Aorta (tissue), 5 donors: Measurements from ENCODE around the gene LPP. TPM values are rescaled to one million over a fixed set of nuclear protein-coding genes. Genes with fewer than 3 reads are reported as not detected.
"Not testable (repeated sequence)": the region's sequence is repeated elsewhere in the genome, so short reads cannot be mapped to it uniquely, and the experiment has no call there.

Experiments
- ATAC-seq: fragments of 200-7000 bp; cut with Tn5 transposase; one replicate; pipeline ENCODE4 v1.9.1; 2022; ENCODE audit warnings: moderate library complexity; ENCODE audit not compliant: low FRiP score
- DNase-seq, 2 donors: peaks; one replicate each; pipeline ENCODE4 v3.0.0-alpha.2; 2020
- H3K27ac ChIP-seq, 2 donors: one replicate each; pipeline ENCODE4 v1.5.1; 2013; ENCODE audit warnings: low read length in 2 of 2, mild to moderate bottlenecking in 2 of 2, moderate library complexity in 2 of 2, control low read depth in 1 of 2, inconsistent platforms in 1 of 2, low read depth in 1 of 2
- H3K27me3 ChIP-seq, 2 donors: one replicate each; pipeline ENCODE4 v1.6.1; 2013; ENCODE audit warnings: control low read depth in 1 of 2, low read length in 1 of 2, mild to moderate bottlenecking in 1 of 2, moderate library complexity in 1 of 2; ENCODE audit not compliant: insufficient read depth in 2 of 2, control insufficient read depth in 1 of 2
- H3K36me3 ChIP-seq, 2 donors: one replicate each; pipeline ENCODE4 v1.6.1; 2013; ENCODE audit warnings: control low read depth in 1 of 2, low read length in 1 of 2, mild to moderate bottlenecking in 1 of 2; ENCODE audit not compliant: insufficient read depth in 2 of 2, control insufficient read depth in 1 of 2
- H3K4me1 ChIP-seq, 2 donors: one replicate each; pipeline ENCODE4 v1.6.1; 2013; ENCODE audit warnings: low read length in 2 of 2, control low read depth in 1 of 2, mild to moderate bottlenecking in 1 of 2, moderate library complexity in 1 of 2; ENCODE audit not compliant: insufficient read depth in 2 of 2, control insufficient read depth in 1 of 2
- H3K4me3 ChIP-seq, 2 donors: one replicate each; pipeline ENCODE4 v1.5.1; 2013; ENCODE audit warnings: low read length in 2 of 2, control low read depth in 1 of 2, mild to moderate bottlenecking in 1 of 2
- H3K9me3 ChIP-seq: one replicate; pipeline ENCODE4 v1.6.1; 2013; ENCODE audit warnings: mild to moderate bottlenecking, low read length; ENCODE audit not compliant: control insufficient read depth
- WGBS, 2 donors: extraction: QIAGEN DNeasy Blood & Tissue Kit; methylation state at CpG; one replicate each; pipeline ENCODE4 v1.1.7; 2013; 5-methylcytosine and 5-hydroxymethylcytosine counted together
- intact Hi-C, 2 donors: fragments of 100-400 bp; cut with DNase I; formaldehyde crosslinking; loops; one replicate each; pipeline versions ENCODE4 v1.14.2 to v1.15.0; 2022
- polyA plus RNA-seq, 2 donors: library from polyadenylated mRNA; stranded (reverse); fragments of 200-250 nt; gene quantifications; one replicate each; pipeline ENCODE4 v1.2.3, GENCODE V29; 2013
- total RNA-seq, 2 donors: library from RNA; stranded (reverse); fragmentation: NEBNext Ultra II Directional; extraction: Animal tissue kit (Norgen Biotek cat#: 25700); gene quantifications; one replicate each; pipeline ENCODE4 v1.2.1, GENCODE V29; 2021
- donor health status: healthy with polysubstance abuse.
- donor health status: Bipolar disorder and iron deficiency.
- donor health status: DM: no; HTN: no; CAD: no.
- donor health status: DM: no; HTN: no; CAD: no.
- donor health status: DM: yes; HTN: yes; CAD: no.

Gene LPP
- total and polyA plus RNA-seq, 4 donors = 37.7 to 2,536 (median 527) TPM

DNA sequence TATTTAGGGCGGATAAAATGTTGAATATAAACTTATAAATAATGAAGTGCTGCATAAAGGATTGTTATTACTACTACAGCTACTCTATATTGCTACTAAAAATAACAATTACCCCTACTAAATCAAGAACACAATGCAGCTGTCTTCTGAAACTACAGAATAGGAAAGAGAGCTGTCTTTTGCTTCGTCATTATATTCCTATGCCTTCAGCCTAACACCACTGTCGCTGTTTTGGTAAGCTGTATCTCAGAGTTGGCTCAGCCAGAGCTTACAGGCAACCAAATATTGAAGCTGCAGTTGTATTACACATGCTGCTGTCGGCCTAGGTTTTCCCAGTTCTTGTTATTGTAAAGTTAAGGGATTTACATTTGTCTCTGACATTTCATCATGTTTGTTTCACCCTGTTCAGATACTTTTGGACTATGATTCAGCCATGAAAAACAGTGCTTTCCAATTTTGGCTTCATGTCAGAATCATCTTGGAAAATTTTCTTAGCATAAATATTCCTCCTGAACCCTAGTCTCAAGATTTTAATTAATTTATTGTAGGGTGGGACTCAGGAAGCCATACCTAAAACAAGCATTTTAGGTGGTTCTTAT is 31.3 kb upstream of the LPP start:
- Histone ChIP-seq H3K9me3 (no peaks in the 10 kb centered on the region), H3K4me1 (peaks cover 0 to 2% of the 10 kb centered on the region in 2 donors), H3K27ac (no peak overlapping the region), H3K27me3 (no peaks in the 10 kb centered on the region), H3K4me3 (no peak overlapping the region), H3K36me3 (no peaks in the 10 kb centered on the region)
- DNase-seq = no peak
- intact Hi-C loops = no loop called here
- WGBS, 2 donors = 81 to 84% methylated on average over 4 of the region's 4 CpGs
- ATAC-seq = no peak

DNA sequence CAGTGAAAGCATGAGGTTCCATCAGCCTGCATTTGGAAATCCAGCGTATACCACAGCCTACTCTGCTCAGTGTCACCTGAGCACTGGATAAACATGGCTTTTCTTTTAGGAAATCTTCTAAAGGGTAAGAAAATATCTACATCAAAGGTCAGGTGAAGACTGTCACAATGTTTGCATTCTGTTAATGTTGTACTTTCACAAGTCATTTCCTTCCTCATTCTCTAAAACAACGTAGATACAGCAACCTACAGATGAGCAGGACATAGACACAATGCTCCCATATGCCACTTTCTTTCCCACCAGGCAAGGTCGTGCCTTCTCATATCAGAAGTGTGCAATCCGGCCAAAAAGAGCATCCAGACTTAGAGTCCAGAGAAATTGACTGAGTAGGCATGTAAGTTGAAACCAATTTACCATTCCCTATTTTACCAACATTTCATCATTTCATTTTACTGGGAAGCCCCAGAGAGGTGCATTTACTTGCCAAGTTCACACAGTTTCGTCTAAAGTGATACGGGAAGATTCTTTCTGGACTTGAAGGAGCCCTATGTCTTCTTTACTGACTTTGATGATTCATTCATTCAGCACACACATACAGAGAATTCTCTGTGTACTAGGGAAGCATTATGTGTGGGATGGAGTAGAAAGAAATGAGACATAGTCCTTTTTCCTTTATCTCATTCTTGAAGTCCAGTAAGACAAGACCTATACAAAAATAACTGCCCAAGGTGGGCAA is 30.6 kb upstream of the LPP start:
- Histone ChIP-seq H3K9me3 (no peaks in the 10 kb centered on the region), H3K4me3 (no peak overlapping the region), H3K36me3 (no peaks in the 10 kb centered on the region), H3K27ac (no peak overlapping the region), H3K27me3 (no peaks in the 10 kb centered on the region), H3K4me1 (peaks cover 2 to 3% of the 10 kb centered on the region in 2 donors)
- ATAC-seq = no peak
- WGBS, 2 donors = 93% methylated on average over 6 of the region's 6 CpGs
- intact Hi-C loops = no loop called here
- DNase-seq = no peak

DNA sequence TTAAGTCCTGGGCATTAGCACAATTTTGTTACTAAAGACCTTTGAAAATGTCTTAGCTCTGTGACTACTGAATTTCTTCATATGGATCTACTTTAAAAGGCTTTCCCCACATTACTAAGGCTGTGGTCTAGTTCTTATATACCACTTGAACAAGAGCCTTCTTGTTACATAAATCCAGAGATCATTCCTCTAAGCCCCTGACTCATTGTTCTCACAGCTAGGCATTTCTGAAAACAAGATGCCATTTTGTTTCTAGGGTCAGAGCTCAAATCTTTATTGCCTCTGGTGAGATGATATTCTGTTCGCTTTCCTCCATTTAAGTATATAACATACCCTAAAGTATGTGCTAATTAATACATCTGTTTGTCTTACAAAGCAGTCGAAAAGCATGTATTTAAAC is 29.8 kb upstream of the LPP start:
- Histone ChIP-seq H3K36me3 (no peaks in the 10 kb centered on the region), H3K4me3 (no peak overlapping the region), H3K27me3 (no peaks in the 10 kb centered on the region), H3K27ac (no peak overlapping the region), H3K4me1 (peaks cover 2 to 3% of the 10 kb centered on the region in 2 donors), H3K9me3 (no peaks in the 10 kb centered on the region)
- DNase-seq (no peak), ATAC-seq (no peak)
- 90 to 96% methylated on average over 2 of the region's 2 CpGs for WGBS, 2 donors
- intact Hi-C loops = no loop called here

DNA sequence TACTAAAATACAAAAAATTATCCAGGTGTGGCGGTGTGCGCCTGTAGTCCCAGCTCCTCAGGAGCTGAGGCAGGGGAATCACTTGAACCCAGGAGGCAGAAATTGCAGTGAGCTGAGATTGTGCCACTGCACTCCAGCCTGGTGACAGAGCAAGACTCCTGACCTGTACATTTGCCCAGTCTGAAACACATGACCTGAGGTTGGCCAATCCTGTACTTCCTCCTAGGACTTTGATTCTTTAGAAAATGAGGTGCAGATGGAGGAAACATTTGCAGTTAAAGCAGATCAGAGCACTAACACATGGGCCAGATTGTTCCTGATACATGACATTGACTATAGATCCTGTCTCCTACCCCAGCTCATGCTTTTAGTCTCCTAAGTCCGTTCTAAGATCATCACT is 28.9 kb upstream of the LPP start:
- H3K9me3 ChIP-seq = no peaks in the 10 kb centered on the region
- peaks cover 3% of the 10 kb centered on the region in 2 donors for H3K4me1 ChIP-seq
- no peak overlapping the region for H3K27ac ChIP-seq
- intact Hi-C loops = loop anchor here in 1 of 2 donors (5.0 kb wide), 1 partner anchor 63 kb away; no protein-coding TSS in a partner anchor
- WGBS, 2 donors = 97 to 98% methylated on average over 3 of the region's 3 CpGs
- H3K36me3 ChIP-seq = no peaks in the 10 kb centered on the region
- ATAC-seq (no peak), DNase-seq (no peak)
- no peak overlapping the region for H3K4me3 ChIP-seq
- H3K27me3 ChIP-seq = no peaks in the 10 kb centered on the region

DNA sequence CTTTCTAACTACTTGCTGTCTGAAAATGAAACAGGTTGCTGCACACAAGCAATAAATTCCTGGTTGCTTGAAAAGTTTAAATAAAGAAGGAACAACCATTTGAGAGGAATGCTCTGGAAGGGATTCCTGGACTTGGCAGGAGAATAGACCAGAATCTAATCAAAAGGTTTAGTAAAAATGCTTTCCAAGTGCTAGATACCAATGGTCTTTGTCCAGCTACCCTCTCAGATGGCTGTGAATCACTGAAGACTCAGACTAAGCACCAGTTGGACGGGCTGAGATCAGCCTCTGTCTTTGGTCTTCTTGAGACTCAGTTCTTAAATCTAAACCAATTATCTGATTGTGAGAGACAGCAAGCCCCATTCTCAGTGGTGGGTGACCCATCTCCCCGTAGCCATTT is 27.7 kb upstream of the LPP start:
- WGBS, 2 donors = 86 to 88% methylated on average over 2 of the region's 2 CpGs
- H3K4me1 ChIP-seq = peaks cover 3% of the 10 kb centered on the region in 2 donors
- H3K4me3 ChIP-seq = no peak overlapping the region
- intact Hi-C loops = loop anchor here in 1 of 2 donors (5.0 kb wide), 1 partner anchor 64 kb away; no protein-coding TSS in a partner anchor
- H3K36me3 ChIP-seq = no peaks in the 10 kb centered on the region
- H3K9me3 ChIP-seq = no peaks in the 10 kb centered on the region
- H3K27me3 ChIP-seq = no peaks in the 10 kb centered on the region
- H3K27ac ChIP-seq = peak overlapping the region; percentile 23 to 88
- ATAC-seq = no peak
- no peak for DNase-seq

DNA sequence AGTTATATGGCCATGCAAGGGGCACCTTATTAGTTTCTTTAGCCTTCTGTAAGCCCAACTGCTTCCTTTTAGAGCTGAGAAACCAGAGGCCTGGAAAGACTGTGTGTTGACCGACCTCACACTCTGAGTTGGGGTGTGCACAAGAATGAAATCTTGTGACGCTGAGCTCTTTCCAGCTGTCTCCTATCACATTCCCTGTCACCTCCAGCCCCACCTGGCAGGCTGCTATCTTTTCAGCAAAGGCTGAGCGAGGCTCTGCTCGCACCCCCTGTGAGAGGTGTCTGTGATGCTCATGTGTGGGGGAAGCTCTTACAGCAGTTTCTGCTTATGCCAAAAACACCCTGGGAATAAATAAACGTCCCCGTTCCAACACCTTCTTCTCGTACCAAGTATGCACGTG is 27.0 kb upstream of the LPP start:
- no peak overlapping the region for H3K4me3 ChIP-seq
- no peaks in the 10 kb centered on the region for H3K36me3 ChIP-seq
- peaks cover 3% of the 10 kb centered on the region in 2 donors for H3K4me1 ChIP-seq
- ATAC-seq (no peak), DNase-seq (no peak)
- H3K27ac ChIP-seq = peak overlapping the region; percentile 15 to 69
- H3K9me3 ChIP-seq = no peaks in the 10 kb centered on the region
- intact Hi-C loops = loop anchor here in 1 of 2 donors (5.0 kb wide), 1 partner anchor 65 kb away; no protein-coding TSS in a partner anchor
- 16 to 27% methylated on average over 8 of the region's 8 CpGs for WGBS, 2 donors
- no peaks in the 10 kb centered on the region for H3K27me3 ChIP-seq

DNA sequence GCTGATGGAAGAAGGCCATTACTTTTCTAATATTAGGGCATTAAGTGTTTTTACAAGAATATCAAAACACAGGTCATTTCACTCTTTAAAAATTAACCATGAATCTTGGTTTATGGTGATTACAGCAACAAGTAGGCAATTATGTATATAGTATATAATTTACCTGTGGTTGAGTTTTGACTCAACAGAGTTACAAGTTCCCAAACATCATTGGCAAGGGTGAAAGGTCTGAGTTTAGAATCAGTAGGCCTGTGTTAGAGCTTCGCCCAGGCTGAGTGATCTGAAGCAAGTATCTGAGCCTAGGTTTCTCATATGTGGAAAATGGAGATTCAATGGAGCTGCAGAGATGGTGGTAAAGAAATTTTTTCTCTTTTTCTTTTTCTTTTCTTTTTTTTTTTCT is 25.1 kb upstream of the LPP start:
- H3K4me1 ChIP-seq = peaks cover 3% of the 10 kb centered on the region in 2 donors
- no peaks in the 10 kb centered on the region for H3K9me3 ChIP-seq
- H3K36me3 ChIP-seq = no peaks in the 10 kb centered on the region
- no peak for ATAC-seq
- H3K4me3 ChIP-seq = no peak overlapping the region
- H3K27ac ChIP-seq = no peak overlapping the region
- WGBS, 2 donors = 82 to 89% methylated on average over 1 of the region's 1 CpG
- H3K27me3 ChIP-seq = no peaks in the 10 kb centered on the region
- intact Hi-C loops = loop anchor here in 1 of 2 donors (5.0 kb wide), 1 partner anchor 67 kb away; no protein-coding TSS in a partner anchor
- no peak for DNase-seq

DNA sequence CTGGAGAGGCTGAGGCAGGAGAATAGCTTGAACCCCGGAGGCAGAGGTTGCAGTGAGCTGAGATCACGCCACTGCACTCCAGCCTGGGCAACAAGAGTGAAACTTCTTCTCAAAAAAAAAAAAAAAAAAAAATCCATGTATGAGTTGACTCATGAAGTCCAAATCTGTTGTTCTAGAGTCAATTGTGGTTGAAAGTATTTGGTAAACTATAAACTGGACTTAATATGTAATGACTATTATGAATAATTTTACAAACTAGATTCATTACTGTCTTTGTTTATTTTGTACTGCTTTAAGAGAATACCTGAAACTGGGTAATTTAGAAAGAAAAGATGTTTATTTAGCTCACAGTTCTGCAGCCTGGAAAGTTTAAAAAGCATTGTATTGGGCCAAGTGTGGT is 22.9 kb upstream of the LPP start:
- H3K4me1 ChIP-seq, H3K4me3 ChIP-seq, H3K9me3 ChIP-seq, DNase-seq, H3K27me3 ChIP-seq, intact Hi-C loops, H3K27ac ChIP-seq, H3K36me3 ChIP-seq, ATAC-seq: not testable (repeated sequence)
- 86 to 97% methylated on average over 2 of the region's 2 CpGs for WGBS, 2 donors

DNA sequence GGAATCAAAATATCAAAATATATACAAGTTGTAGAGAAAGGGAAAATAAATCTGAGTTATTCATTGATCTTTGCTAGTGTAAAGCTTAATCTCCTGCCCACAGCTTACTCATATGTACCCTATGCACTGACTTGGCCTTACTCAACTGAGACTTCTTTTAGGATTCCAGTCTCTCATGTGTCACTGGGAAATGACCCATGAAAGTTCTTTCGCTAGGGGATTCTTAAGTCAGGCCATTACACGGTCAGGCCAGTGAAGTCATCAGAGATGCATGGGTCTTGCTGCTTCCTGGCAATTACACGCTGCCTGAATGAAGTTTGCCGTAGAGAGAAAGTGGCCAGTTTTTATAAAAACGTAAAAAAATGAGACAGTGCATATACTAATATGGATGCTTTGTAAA is 20.7 kb upstream of the LPP start:
- no peaks in the 10 kb centered on the region for H3K9me3 ChIP-seq
- intact Hi-C loops = no loop called here
- no peak for DNase-seq
- H3K27ac ChIP-seq = no peak overlapping the region
- H3K4me3 ChIP-seq = no peak overlapping the region
- WGBS, 2 donors = 96 to 97% methylated on average over 5 of the region's 5 CpGs
- ATAC-seq = no peak
- H3K4me1 ChIP-seq = peaks cover 0 to 1% of the 10 kb centered on the region in 2 donors
- no peaks in the 10 kb centered on the region for H3K36me3 ChIP-seq
- no peaks in the 10 kb centered on the region for H3K27me3 ChIP-seq
